Fibroblast of villous mesenchyme (primary cell): ENCODE results near the gene PLXNA4. TPM values are rescaled to one million over a fixed set of nuclear protein-coding genes. Genes with fewer than 3 reads are reported as not detected.

ENCODE experiments used
- DNase-seq: peaks from one replicate; pipeline ENCODE4 v3.0.0-alpha.2; 2010; ENCODE audit warnings: low read depth
- H3K4me3 ChIP-seq: 2 replicates; pipeline ENCODE4 v1.5.1; 2011; ENCODE audit warnings: low read depth, mild to moderate bottlenecking, low read length
- CTCF ChIP-seq: IDR thresholded peaks from 2 replicates; pipeline ENCODE4 v1.5.1; 2012; ENCODE audit warnings: low read depth, mild to moderate bottlenecking, low read length; ENCODE audit not compliant: insufficient read depth
- total RNA-seq: library from RNA; depleted of rRNA; stranded (reverse); fragments of >200 nt; gene quantifications from 2 replicates; pipeline ENCODE4 v1.2.3, GENCODE V29; 2012

The PLXNA4 gene
- total RNA-seq, 1 donor: not detected

- DNase-seq: no peak
- no peak for TF ChIP-seq CTCF
- no peak overlapping the region for H3K4me3 ChIP-seq
Observed at GRCh38 chr7:132576721-132577085, 433 bp upstream of the PLXNA4 start.

GRCh38 chr7:132575419-132575981 lies 770 bp downstream of the PLXNA4 start:
- DNase-seq: peak; percentile 14
- H3K4me3 ChIP-seq: no peak overlapping the region
- no peak for TF ChIP-seq CTCF

GRCh38 chr7:132574223-132574622 lies 2.0 kb downstream of the PLXNA4 start:
- no peak overlapping the region for H3K4me3 ChIP-seq
- DNase-seq: no peak
- no peak for TF ChIP-seq CTCF

GRCh38 chr7:132573251-132573955 lies 2.9 kb downstream of the PLXNA4 start:
- no peak overlapping the region for H3K4me3 ChIP-seq
- no peak for DNase-seq
- no peak for TF ChIP-seq CTCF

GRCh38 chr7:132572526-132572925 lies 3.7 kb downstream of the PLXNA4 start:
- TF ChIP-seq CTCF: no peak
- no peak for DNase-seq

GRCh38 chr7:132571970-132572369 lies 4.3 kb downstream of the PLXNA4 start:
- H3K4me3 ChIP-seq: no peak overlapping the region
- DNase-seq: no peak
- no peak for TF ChIP-seq CTCF

More at GRCh38 chr7:132572526-132572925, 3.7 kb downstream of the PLXNA4 start:
- no peak overlapping the region for H3K4me3 ChIP-seq
